ENCODE data around the gene ETV2.

GRCh38 chr19:35641515-35642151, at the start of gene ETV2:
- TF ChIP-seq EZH2phosphoT487 (IDR thresholded peaks at IDR 0.05; ENCODE audit: borderline replicate concordance, low read depth, low read length) = no peak
- no peak for TF ChIP-seq CTCF (conservative IDR thresholded peaks at IDR 0.05; ENCODE audit: low read length)

Data from OCI-LY7 (cell line).